Measurements from ENCODE around the gene GALNT10. TPM values are rescaled to one million over a fixed set of nuclear protein-coding genes. Genes with fewer than 3 reads are reported as not detected.

The GALNT10 gene
- total and polyA plus RNA-seq, 10 of the 15 experiments (the other 5 are each of a cell fraction or from before 2014, with no cell fraction given) = 3.9 to 35.4 (median 15.5) TPM

DNA sequence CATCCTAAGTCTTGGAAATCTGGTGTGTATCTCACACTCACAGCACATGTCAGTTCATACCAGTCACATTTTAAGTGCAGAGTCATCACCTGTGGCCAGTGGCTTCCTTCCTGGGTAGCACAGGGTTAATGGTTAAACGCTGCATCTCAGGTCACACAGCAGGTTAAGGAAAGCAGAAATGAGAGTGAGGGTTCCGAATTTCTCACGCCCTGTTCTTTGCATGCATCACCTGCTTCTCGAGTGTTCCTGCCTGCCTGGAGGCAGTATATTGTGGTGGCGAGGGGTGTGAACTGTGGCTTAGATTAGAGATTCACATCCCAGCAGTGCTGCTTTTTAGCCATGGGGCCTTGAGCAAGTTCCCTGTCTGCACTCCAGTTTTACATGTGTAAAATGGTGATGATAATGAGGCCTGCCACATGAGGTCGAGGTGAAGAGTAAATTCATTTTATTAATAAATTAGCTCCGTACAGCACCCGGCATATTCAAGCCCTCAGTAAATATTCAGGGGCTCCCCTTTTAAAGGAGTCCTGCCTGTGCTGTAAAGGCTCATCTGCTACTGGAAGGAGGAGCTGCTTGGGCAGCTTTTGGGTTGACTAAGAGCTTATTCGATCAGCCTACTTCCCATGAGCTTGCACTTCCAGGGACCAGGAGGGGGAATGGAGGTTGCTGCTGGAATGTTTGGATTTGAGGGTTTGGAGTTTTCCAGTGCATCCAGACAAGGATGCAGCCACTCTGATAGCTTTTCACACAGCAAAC lies 194.1 kb downstream of the GALNT10 start (continued):
- TF ChIP-seq ESRRA (IDR thresholded peaks at IDR 0.05; ENCODE audit: low read length) (0 out of 2 replicates have a peak, but pooled peaks have one; percentile 77), CBFB (IDR thresholded peaks at IDR 0.05; ENCODE audit: low read depth) (peak; percentile 84), CBX5 (IDR thresholded peaks at IDR 0.05; ENCODE audit: low read depth) (peak; percentile 89; the same call in 1 of the 2 replicates), NFIC (IDR thresholded peaks at IDR 0.05; ENCODE audit: low read depth, low read length) (peak; percentile 81), RB1 (IDR thresholded peaks at IDR 0.05; ENCODE audit: borderline replicate concordance) (no peak), ZNF217 (IDR thresholded peaks at IDR 0.05) (peak; percentile 82; the same call in 1 of the 2 replicates), HDAC6 (IDR thresholded peaks at IDR 0.05; ENCODE audit: unreplicated experiment) (no peak), MXI1 (IDR thresholded peaks at IDR 0.05; ENCODE audit: low read depth, low read length) (no peak), RUNX3 (IDR thresholded peaks at IDR 0.05; ENCODE audit: low read length) (peak; percentile 94), RAD51 (IDR thresholded peaks at IDR 0.05) (peak; percentile 65), ZSCAN29 (IDR thresholded peaks at IDR 0.05) (peak; percentile 25; the same call in 1 of the 2 replicates), SMARCA5 (IDR thresholded peaks at IDR 0.05) (no peak), LARP7 (IDR thresholded peaks at IDR 0.05) (no peak), BHLHE40 (IDR thresholded peaks at IDR 0.05; ENCODE audit: borderline replicate concordance in 1 of 2, low read depth in 2 of 2, low read length in 1 of 2) (peak; percentile 90), IKZF2 (IDR thresholded peaks at IDR 0.05) (peak; percentile 96 to 98)
- TF ChIP-seq, protein P1, sequence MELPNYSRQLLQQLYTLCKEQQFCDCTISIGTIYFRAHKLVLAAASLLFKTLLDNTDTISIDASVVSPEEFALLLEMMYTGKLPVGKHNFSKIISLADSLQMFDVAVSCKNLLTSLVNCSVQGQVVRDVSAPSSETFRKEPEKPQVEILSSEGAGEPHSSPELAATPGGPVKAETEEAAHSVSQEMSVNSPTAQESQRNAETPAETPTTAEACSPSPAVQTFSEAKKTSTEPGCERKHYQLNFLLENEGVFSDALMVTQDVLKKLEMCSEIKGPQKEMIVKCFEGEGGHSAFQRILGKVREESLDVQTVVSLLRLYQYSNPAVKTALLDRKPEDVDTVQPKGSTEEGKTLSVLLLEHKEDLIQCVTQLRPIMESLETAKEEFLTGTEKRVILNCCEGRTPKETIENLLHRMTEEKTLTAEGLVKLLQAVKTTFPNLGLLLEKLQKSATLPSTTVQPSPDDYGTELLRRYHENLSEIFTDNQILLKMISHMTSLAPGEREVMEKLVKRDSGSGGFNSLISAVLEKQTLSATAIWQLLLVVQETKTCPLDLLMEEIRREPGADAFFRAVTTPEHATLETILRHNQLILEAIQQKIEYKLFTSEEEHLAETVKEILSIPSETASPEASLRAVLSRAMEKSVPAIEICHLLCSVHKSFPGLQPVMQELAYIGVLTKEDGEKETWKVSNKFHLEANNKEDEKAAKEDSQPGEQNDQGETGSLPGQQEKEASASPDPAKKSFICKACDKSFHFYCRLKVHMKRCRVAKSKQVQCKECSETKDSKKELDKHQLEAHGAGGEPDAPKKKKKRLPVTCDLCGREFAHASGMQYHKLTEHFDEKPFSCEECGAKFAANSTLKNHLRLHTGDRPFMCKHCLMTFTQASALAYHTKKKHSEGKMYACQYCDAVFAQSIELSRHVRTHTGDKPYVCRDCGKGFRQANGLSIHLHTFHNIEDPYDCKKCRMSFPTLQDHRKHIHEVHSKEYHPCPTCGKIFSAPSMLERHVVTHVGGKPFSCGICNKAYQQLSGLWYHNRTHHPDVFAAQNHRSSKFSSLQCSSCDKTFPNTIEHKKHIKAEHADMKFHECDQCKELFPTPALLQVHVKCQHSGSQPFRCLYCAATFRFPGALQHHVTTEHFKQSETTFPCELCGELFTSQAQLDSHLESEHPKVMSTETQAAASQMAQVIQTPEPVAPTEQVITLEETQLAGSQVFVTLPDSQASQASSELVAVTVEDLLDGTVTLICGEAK (IDR thresholded peaks at IDR 0.05; ENCODE audit: borderline replicate concordance) = no peak; the same call in 1 of the 2 replicates
- TF ChIP-seq, protein P2, sequence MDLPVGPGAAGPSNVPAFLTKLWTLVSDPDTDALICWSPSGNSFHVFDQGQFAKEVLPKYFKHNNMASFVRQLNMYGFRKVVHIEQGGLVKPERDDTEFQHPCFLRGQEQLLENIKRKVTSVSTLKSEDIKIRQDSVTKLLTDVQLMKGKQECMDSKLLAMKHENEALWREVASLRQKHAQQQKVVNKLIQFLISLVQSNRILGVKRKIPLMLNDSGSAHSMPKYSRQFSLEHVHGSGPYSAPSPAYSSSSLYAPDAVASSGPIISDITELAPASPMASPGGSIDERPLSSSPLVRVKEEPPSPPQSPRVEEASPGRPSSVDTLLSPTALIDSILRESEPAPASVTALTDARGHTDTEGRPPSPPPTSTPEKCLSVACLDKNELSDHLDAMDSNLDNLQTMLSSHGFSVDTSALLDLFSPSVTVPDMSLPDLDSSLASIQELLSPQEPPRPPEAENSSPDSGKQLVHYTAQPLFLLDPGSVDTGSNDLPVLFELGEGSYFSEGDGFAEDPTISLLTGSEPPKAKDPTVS (IDR thresholded peaks at IDR 0.05; ENCODE audit: low read depth, low read length) = no peak
- TF ChIP-seq, protein P3, sequence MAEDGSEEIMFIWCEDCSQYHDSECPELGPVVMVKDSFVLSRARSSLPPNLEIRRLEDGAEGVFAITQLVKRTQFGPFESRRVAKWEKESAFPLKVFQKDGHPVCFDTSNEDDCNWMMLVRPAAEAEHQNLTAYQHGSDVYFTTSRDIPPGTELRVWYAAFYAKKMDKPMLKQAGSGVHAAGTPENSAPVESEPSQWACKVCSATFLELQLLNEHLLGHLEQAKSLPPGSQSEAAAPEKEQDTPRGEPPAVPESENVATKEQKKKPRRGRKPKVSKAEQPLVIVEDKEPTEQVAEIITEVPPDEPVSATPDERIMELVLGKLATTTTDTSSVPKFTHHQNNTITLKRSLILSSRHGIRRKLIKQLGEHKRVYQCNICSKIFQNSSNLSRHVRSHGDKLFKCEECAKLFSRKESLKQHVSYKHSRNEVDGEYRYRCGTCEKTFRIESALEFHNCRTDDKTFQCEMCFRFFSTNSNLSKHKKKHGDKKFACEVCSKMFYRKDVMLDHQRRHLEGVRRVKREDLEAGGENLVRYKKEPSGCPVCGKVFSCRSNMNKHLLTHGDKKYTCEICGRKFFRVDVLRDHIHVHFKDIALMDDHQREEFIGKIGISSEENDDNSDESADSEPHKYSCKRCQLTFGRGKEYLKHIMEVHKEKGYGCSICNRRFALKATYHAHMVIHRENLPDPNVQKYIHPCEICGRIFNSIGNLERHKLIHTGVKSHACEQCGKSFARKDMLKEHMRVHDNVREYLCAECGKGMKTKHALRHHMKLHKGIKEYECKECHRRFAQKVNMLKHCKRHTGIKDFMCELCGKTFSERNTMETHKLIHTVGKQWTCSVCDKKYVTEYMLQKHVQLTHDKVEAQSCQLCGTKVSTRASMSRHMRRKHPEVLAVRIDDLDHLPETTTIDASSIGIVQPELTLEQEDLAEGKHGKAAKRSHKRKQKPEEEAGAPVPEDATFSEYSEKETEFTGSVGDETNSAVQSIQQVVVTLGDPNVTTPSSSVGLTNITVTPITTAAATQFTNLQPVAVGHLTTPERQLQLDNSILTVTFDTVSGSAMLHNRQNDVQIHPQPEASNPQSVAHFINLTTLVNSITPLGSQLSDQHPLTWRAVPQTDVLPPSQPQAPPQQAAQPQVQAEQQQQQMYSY (CRISPR knock-in tag; IDR thresholded peaks at IDR 0.05) = no peak
